NOMO-1 treated with dmso at 0.1 percent for 144 hours (cell line): ENCODE measurements around the gene CTBP2.
"Not testable (repeated sequence)": the region's sequence is repeated elsewhere in the genome, so short reads cannot be mapped to it uniquely, and the experiment has no call there.

ENCODE experiments used
- DNase-seq: peaks from one replicate; lab custom pipeline; 2025; ENCODE audit not compliant: unreplicated experiment; lab: John Stamatoyannopoulos, UW

The CTBP2 gene

DNA sequence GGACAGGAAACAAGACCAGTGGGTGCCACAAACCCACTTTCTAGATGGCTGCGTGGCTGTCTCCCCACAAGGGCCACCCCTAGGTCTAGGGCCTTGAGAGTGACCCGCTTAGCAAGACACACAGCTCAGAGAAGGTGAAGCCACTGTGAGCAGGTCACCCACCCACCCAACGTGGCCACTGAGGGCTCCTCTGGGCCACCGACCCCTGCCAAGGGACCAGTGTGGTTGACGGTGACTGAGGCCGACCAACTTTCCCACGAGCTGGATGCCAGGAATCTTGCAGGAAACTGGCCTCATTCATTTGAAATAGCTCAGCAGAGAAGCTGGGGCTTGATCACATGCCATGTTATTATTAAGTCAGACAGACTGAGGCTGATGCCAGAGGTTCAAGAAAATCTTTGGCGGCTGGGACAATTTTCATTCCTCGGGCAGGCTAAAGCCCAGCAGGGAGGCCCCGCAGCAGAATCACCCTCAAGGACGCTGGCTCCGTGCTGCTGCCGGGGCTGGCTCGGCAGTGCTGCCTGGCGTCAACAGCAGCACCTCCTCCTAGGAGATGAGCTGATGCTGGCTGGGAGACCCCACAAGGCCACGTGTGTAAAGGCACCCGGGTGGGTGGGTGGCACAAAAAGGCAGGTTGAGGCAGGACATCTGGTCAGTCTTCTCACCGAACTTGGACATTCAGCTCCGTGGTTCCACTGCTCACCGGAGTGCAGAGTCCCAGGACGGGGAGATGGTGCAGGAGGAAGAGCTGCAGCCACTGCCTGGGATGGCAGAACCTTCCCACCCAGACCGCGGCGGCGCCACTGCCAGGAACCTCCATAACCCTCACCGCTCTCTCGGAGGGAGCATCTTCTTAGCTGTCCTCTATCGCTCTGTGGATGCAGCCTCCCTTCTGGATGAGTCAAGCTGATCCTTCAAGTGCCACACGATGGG is 160.7 kb downstream of the CTBP2 start:
- no peak for DNase-seq

DNA sequence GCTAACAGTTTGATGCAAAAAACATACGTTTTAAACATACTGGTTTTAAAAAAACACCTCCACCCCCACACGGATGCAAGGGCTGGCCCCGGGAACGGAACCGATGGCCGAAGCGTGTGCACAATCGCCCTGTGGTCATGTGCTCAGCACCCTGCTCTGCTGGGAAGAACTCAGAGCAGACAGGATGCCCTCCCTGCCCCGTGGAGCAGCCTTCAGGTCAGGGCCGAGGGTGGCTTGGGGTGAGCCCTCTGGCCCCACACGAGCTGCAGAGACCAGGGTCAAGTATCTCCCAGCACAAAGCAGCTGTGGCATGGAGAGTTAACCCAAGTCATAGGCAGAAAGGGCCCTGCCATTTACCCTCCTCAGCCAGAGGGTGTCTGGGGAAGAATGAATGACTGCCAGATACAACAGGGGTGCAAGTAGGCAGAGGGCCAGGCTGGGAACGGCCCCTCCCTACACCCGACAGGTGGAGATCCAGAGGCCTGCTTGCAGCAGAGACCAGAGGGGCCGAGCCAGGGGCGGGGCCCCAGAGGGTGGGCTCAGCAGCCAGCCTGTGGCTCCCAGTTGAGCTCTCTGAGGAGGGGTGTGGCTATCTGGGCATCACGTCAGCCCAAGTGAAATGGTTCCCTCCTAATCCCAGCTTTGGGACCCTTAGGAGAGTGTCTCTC is 161.6 kb downstream of the CTBP2 start:
- DNase-seq: no peak

DNA sequence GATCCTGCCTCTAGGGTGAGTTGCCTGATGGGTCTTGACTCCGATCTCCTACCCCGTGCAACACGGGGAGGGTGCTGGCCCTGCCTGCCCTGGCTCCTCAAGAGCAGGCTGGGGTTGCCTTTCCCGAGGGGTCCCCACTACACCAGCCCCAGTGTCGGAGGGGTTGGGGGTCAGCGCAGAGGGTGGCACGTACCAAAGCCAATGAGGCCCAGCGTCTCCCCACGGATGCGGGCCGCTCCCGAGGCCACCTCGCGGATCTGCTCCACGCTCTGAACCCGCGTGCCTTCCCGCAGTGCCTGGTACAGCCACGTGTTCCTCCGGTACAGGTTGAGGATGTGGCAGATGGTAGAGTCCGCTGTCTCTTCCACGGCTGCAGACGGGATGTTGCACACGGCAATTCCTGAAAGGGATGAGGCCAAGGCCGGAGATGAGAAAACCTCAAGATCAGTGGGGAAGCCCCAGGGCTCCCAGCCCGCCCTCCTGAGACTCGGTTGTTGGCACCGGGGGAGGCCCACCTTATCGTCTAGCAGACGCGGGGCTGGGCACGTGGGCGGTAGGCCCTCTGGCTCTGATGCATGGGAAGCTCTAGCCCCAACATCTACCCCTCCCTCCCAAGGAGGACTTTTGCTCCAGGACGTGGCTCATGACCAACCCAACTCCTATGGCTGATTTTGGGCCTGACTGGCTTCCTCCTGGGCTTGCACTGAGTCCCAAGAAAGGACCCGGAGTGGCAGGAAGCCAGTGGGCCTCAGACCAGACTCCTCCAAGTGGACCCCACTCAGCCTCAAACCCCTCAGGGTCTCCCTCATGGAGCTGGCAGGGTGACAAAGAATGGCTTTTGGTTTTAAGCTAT is 162.4 kb downstream of the CTBP2 start:
- DNase-seq: no peak

DNA sequence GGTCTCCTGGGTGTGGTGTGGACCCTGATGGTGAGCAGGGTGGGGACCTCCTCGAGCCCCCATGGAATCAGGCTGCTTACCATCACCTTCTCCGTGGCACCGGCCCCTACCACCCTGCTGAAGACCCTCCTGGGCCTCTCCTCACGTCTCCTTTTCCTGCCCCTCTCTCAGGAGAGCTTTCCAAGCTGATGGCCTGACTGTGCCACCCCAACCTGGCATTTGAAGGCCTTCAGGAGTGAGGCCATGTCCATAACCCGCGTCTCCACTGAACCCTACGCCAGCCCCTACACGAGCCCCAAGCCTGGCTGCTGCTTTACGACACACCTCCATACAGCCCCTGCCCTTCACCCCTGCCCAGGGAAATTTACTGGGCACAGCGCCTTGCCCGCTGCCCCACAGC is 163.1 kb downstream of the CTBP2 start:
- DNase-seq: no peak

DNA sequence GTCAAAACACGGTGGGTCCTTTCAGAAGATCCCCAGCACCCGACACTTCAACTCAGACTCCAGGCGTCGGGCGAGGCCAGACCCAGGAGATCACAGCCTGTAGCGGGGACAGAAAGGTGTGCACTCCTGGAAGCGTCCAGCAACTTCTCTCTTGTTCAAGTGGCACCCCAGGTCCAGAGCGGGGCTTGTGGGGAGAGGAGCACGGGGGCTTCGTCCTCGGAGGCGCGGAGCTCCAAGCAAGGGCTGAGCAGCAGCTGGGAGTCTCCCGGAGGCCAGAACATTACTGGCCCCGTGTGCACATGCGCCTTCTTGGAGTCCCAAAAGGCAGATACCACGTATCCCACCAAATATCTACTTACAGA is 163.5 kb downstream of the CTBP2 start:
- DNase-seq: no peak

DNA sequence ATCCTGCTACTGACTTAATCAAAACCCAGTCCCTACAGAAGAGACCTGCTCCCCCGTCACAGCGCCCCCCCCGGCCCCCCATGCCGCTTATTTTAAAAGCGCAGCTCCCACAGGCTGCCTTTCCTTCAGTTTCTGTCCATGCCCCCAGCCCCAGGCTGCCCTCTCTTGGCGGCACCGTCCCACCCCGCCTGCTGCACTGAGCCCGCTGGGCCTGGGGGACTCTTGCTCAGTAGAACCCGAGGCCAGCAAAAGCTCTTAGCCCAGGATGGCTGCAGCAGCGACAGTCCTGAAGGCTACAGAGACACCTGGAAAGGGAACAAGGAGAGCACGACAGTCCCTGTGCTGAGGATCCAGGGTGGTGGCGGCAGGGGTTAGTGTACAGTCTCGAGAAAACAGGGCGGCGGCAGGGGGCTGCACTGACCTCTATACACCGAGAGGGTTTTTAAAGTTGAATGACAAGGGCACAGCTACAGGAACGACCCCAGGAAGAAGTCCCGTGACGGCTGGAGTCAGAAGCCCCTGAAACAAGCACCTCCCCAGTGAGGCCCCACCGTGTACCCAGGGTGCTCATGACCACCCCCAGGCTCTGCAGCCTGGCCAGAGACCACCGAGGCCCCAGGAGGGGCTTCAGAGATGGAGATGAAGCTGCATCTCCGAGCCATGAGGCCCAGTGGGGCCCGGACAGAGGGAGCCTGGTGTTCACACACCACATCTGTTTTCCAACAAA is 164.1 kb downstream of the CTBP2 start:
- DNase-seq: no peak

DNA sequence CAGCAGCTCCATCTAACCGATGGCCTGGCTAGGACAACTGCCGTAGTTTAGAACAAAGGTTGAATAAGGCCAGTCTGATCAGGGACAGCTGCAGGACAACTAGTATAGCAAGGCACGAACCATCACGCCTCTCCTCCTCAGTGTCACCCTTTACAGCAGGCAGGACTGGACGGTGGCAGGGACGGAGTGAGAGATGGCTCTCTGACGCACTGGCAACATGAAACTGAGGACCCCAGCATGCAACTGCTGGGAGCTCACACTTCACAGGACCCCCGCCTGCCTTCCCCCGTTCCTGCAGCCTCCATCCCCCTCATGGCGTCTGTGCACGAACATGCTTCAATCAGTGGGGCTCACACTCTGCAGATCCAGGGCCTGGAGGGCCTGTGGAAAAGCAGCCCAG is 164.8 kb downstream of the CTBP2 start:
- no peak for DNase-seq

DNA sequence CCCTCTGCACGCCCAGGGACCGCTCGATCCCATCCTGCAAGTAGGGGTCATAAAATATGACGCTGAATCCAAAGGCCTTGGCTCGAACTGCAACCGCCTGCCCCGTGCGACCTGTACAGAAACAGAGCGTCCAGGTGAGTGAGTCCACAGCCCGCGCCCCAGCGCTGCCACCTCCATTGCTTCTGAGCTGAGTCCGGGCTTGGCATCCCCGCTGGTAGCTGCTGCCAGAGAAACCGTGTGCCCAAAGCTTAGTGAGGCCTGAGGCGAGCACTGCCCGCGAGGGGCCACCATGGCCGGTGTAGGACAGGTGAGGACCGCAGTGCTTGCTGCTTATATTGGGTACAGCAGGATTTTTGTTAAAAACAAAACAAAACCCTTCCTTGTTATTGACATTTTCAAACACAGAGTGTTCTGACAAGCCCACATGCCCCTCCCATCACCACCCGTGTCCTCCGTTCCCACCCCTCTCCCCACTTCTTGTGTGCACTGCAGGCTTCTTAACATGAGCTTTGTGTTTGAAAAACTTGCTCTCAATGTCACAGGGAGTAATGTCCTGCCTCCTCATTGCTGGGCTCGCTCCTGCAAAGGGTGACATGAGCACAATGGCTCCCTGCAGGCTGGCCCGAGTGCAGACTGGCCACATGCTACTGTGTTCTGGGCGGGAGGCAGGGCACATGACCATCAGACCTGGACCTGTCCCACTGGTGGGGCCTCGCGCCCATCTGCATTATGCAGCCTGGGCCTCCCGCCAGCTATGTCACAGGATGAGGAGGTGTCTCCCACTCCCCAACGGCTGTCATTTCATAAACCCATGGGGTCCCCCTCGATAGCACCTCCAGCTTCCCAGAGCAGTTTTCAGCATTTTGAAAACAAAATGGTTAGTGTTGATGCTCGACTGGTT is 165.5 kb downstream of the CTBP2 start:
- DNase-seq: no peak

DNA sequence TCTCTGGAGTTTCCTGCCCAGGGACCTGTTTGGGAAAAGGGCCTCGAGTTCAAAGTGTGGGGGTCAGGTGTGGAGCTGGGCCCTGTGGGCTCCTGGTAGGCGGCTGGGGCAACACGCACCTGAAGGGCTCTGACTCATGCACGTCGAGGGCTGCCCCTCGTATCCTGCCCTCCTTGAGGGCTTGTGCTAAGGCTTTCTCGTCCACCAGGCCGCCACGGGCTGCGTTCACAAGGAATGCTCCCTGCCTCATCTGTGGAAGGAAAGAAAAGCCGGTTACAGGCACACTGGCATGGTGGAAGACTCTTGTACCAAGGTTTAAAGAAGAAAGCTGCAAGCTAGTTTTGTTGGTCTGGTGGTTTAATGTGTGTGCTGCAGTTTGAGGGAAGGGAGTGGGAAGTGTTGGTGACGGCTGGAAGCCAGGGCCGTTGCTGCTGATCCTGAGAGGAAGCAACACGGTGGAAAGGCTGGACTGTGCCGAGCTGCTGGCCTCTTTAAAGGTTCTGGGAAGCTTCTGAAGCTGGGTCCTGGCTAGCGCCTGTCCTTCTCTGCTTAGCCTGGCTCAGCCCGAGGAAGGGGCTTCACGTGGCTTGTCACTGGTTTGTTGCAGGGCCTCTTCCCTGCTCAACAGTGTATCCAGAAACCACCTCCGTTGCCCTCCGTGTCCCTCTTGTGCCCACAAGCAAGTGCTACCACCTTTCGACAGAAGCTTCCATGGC is 166.5 kb downstream of the CTBP2 start:
- no peak for DNase-seq

DNA sequence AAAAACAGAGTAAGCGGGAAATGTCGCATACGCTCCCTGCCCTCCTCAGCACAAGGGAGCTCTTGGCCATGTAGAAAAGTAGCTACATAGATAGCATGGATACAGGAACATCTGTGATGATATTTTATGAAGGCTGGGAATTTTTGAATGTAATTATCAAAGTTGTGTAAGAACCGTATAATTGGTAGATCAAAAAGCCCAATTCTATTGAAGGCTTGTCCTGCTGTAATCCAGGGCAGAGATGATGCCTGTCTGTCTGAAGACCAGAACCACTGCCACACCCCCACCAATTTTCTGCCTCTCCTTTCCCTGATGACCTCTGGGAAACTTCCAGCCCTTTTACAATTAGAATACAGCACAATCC is 167.0 kb downstream of the CTBP2 start:
- no peak for DNase-seq

DNA sequence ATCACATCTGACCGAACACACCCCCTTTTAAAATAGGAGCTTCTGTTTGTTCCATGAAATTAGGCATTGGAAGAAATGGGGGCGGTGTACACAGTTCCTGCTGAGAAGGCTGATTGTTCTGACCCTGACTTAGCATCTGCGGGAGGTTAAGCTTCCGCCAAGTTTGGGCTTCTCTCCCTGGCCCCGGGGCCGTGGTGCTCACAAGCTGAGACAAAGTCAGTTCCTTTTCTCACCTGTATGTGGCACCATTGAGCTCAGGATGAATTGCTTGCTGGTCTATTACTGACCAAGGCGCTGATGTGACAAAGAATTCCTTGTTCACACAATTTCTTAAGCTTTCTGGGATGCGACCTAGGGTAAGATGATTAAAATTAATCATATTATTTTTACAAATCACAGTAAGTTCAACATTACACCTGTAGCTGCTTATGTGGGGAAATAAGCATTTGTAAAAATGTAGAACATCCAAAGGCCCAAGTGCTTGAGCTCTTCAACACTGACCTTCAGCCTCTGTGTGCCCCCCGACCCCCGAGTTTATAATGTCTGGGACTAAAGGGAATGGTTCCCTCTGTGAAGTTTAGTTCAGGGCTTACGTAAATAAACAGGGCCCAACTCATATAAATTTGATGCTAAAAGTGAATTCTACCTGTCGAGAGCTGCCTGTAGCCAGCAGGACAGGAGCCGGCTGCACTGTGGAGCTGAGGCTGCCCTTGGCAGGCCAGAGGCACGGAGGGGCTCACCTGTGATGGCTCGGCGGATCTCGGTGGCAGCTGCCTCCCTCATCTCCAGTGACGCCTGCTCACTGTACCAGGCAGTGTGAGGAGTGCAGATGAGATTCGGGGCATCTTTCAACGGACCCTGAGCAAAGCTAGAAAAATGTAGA is 167.7 kb downstream of the CTBP2 start:
- no peak for DNase-seq

DNA sequence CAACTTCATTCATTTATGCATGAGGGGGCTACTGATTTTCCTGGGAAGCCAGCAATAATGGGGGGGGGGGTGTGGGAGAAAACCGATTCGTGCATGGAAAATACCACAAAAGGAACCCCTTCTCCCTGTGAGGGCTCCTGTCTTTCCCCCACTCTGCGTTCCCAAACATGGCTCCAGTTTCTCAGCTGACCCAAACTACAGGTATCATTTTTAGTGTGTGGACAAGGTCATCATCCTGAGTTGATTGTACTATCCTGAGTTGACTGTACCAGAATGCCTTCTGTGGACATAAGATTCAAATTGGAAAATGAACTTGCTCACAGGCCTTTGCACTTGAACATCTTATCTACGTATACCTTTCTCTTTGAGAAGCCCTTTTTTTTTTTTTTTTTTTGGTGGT is 168.5 kb downstream of the CTBP2 start:
- DNase-seq: no peak

DNA sequence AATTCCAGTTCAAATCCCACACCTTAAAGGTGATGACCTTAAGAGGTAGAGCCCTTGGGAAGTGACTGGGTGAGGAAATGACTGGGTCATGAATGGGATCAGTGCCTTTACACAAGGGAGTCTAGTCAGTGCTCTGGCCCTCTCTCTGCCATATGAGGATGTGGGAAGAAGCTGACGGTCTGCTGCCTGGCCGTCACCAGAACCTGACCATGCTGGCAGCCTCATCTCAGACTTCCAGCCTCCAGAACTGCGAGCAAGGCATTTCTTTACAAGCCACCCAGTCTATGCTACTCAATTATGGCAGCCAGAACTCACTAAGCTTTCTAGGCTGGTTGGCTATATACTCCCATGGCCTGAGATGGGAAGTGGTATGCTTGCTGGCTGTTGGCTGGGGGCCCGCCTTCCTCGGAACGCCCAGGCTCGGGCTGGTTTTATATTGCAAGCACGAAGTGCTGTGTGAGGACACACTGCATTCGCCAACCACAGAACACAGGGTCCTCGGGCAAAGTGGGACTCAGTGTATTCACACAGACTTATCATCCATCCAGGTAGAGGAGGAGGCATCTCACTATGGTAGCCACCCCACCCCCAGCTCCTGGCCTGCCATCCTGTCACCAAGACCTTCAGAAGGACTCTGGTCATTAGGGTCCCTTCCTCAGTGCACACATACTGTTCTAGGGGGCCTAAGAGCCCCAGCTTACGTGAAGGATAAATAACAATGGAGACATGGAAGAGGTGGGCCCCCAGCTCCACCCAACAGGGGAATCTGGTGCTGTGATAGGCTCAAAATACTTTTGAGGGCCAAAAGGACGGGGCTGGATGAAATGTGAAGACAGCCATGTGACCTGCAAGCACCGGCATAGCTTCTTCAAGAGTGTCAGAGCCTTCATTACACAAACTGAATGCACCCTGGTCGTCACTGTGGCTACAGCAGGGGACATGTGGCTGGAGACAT is 169.4 kb downstream of the CTBP2 start:
- no peak for DNase-seq

DNA sequence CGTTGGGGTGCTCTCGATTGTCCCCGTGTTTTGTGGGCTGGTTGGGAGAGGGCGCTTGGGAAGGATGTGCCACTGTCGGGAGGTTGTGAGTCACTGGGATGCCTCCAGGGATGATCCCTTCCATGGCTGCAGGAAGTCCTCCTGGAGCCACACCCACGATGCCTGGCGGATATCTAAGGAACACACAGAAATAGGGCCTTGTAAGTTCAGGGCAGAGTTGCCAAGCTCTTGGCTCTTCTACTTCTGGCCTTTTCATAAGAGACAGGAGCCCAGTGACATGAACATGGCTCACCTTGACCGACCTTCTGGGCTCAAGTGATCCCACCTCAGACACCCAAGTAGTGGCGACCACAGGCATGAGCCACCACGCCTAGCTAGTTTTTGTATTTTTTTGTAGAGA is 170.8 kb downstream of the CTBP2 start:
- DNase-seq: no peak

DNA sequence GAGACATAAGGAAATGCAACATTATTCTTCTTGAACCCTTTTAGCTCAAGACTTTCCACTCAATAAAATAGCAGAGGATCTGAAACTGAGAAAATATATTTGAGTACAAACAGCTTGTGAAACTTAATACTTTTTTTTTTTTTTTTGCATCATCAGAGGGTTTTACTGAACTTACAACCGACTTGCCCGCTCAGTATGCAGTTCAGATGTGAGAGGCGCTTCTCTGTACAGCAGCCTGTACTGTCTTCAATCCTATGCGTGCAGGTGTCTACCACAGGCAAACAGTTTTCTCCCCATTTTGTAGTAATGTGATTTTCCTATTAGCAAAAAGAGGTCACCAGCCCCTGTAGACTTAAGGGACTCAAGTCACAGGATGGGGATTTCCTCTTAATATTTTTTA is 171.6 kb downstream of the CTBP2 start:
- not testable (repeated sequence) for DNase-seq

DNA sequence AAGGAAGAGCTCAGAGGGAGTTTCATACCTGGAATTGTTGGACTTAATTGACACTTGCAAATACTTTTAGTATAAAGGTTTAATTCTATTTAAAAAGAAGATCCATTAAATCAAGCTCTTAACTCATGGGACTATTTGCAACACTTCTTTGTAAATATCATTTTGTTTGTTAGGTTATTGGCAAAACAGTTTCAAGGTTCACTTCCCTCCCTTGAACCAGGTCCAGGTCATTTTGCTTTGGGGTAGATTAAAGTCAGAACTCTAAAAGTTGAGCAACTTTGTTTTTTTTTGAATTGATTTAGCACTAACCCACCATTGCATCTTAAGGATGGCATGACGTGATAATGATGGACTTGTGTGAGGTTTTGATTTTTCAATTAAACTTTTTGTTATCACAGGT is 172.6 kb downstream of the CTBP2 start:
- no peak for DNase-seq

DNA sequence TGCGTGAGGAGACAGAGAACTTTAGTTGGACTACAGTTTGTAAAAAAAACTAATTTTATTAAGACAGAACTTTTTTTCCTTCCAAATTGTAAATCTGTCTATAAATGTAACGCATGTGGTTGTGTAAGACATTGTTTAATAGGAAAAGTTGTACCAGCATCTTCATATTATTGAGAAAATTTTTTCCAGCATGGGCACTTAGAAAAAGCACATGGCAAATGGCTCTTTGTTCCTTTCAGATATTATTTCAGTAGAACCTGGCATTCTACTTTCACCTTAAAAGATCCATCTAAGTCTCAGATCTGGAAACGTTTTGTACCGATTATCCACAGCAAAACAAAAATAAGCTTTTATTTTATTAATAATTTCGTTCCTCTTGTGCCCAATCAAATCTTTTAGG is 175.2 kb downstream of the CTBP2 start:
- no peak for DNase-seq
